Suprapubic skin (tissue), 4 donors: ENCODE results near the gene UBE2L3.

Source experiments
- EP300 ChIP-seq: sonication (generic); formaldehyde crosslinking; IDR thresholded peaks from one replicate; pipeline ENCODE4 v1.6.1; 2017; ENCODE audit warnings: antibody characterized with exemption
- POLR2A ChIP-seq, 2 donors: fragments of 450-650 bp; IDR thresholded peaks; one replicate each; pipeline ENCODE4 v1.6.1; 2017; ENCODE audit warnings: antibody characterized with exemption in 2 of 2, mild to moderate bottlenecking in 2 of 2, moderate library complexity in 2 of 2
- POLR2AphosphoS5 ChIP-seq, 3 donors: sonication (generic); formaldehyde crosslinking; IDR thresholded peaks; one replicate each; pipeline ENCODE4 v1.6.1; 2017; ENCODE audit warnings: antibody characterized with exemption in 3 of 3
- TF ChIP-seq, protein P1 (sequence below), 2 donors: fragments of 200-600 bp in 1 of 2; fragments of 450-650 bp in 1 of 2; sonication (generic) in 1 of 2; IDR thresholded peaks; one replicate each; pipeline ENCODE4 v1.5.1; 2016 to 2019; ENCODE audit warnings: antibody characterized with exemption in 2 of 2, mild to moderate bottlenecking in 1 of 2, moderate library complexity in 1 of 2

GRCh38 chr22:21592422-21592821 is 24.9 kb downstream of the UBE2L3 start:
- TF ChIP-seq POLR2A (IDR thresholded peaks at IDR 0.05) (no peak), POLR2AphosphoS5 (IDR thresholded peaks at IDR 0.05) (no peak), EP300 (no peak)
- TF ChIP-seq, protein P1, sequence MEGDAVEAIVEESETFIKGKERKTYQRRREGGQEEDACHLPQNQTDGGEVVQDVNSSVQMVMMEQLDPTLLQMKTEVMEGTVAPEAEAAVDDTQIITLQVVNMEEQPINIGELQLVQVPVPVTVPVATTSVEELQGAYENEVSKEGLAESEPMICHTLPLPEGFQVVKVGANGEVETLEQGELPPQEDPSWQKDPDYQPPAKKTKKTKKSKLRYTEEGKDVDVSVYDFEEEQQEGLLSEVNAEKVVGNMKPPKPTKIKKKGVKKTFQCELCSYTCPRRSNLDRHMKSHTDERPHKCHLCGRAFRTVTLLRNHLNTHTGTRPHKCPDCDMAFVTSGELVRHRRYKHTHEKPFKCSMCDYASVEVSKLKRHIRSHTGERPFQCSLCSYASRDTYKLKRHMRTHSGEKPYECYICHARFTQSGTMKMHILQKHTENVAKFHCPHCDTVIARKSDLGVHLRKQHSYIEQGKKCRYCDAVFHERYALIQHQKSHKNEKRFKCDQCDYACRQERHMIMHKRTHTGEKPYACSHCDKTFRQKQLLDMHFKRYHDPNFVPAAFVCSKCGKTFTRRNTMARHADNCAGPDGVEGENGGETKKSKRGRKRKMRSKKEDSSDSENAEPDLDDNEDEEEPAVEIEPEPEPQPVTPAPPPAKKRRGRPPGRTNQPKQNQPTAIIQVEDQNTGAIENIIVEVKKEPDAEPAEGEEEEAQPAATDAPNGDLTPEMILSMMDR (IDR thresholded peaks at IDR 0.05): no peak
